Upper lobe of right lung (tissue), 1 donor: ENCODE measurements around the gene YY2. TPM values are rescaled to one million over a fixed set of nuclear protein-coding genes. Genes with fewer than 3 reads are reported as not detected.
"Not testable (repeated sequence)": the region's sequence is repeated elsewhere in the genome, so short reads cannot be mapped to it uniquely, and the experiment has no call there.

ENCODE experiments used
- ATAC-seq: fragments of 200-7000 bp; cut with Tn5 transposase; one replicate; pipeline ENCODE4 v1.9.1; 2020; ENCODE audit warnings: mild to moderate bottlenecking, moderate library complexity
- DNase-seq: peaks from one replicate; pipeline ENCODE4 v3.0.0-alpha.2; 2020
- H3K27ac ChIP-seq: fragments of 200-600 bp; one replicate; pipeline ENCODE4 v1.8.0; 2022
- H3K27me3 ChIP-seq: fragments of 200-600 bp; one replicate; pipeline ENCODE4 v1.8.0; 2022; ENCODE audit warnings: mild to moderate bottlenecking
- H3K36me3 ChIP-seq: fragments of 200-600 bp; one replicate; pipeline ENCODE4 v1.8.0; 2022
- H3K4me1 ChIP-seq: fragments of 200-600 bp; one replicate; pipeline ENCODE4 v1.8.0; 2022
- H3K4me3 ChIP-seq: fragments of 200-600 bp; one replicate; pipeline ENCODE4 v1.8.0; 2022; ENCODE audit warnings: mild to moderate bottlenecking
- H3K9me3 ChIP-seq: fragments of 200-600 bp; one replicate; pipeline ENCODE4 v1.8.0; 2022
- CTCF ChIP-seq: fragments of 200-600 bp; IDR thresholded peaks from one replicate; pipeline ENCODE4 v1.8.0; 2022; ENCODE audit warnings: antibody characterized with exemption
- intact Hi-C: fragments of 100-400 bp; cut with DNase I; formaldehyde crosslinking; loops from one replicate; pipeline ENCODE4 v1.11.0; 2022
- total RNA-seq: library from RNA; stranded (reverse); fragmentation: NEBNext Ultra II Directional; extraction: Animal tissue kit (Norgen Biotek cat#: 25700); gene quantifications from one replicate; pipeline ENCODE4 v1.2.1, GENCODE V29; 2021
- donor health status: DM: no; HTN: yes; CAD: no; lungs with severe emphysema.

The YY2 gene
- total RNA-seq, 1 donor from 2014 or later = 1.5 TPM

- Histone ChIP-seq H3K9me3 (no peaks in the 10 kb centered on the region), H3K4me1 (no peaks in the 10 kb centered on the region), H3K27ac (no peak overlapping the region), H3K36me3 (peaks cover 16% of the 10 kb centered on the region), H3K4me3 (no peak overlapping the region), H3K27me3 (no peaks in the 10 kb centered on the region)
- intact Hi-C loops = no loop called here
- no peak for TF ChIP-seq CTCF
- no peak for DNase-seq
- no peak for ATAC-seq
Measured at GRCh38 chrX:21853578-21853977, 2.2 kb upstream of the YY2 start.

- Histone ChIP-seq H3K27me3 (no peaks in the 10 kb centered on the region), H3K36me3 (peaks cover 14% of the 10 kb centered on the region), H3K4me1 (no peaks in the 10 kb centered on the region), H3K9me3 (no peaks in the 10 kb centered on the region), H3K4me3 (no peak overlapping the region), H3K27ac (no peak overlapping the region)
- no peak for DNase-seq
- intact Hi-C loops = no loop called here
- ATAC-seq = no peak
- TF ChIP-seq CTCF = no peak
Measured at GRCh38 chrX:21856504-21856903, 717 bp downstream of the YY2 start.

- Histone ChIP-seq H3K4me3 (no peak overlapping the region), H3K9me3 (no peaks in the 10 kb centered on the region), H3K4me1 (no peaks in the 10 kb centered on the region), H3K27me3 (no peaks in the 10 kb centered on the region), H3K27ac (no peak overlapping the region), H3K36me3 (no peaks in the 10 kb centered on the region)
- DNase-seq = no peak
- intact Hi-C loops = no loop called here
- ATAC-seq = no peak
- no peak for TF ChIP-seq CTCF
Measured at GRCh38 chrX:21863241-21863640, 7.5 kb downstream of the YY2 start.

- TF ChIP-seq CTCF = no peak
- Histone ChIP-seq H3K9me3 (no peaks in the 10 kb centered on the region), H3K4me3 (no peak overlapping the region), H3K27ac (no peak overlapping the region), H3K27me3 (no peaks in the 10 kb centered on the region), H3K36me3 (no peaks in the 10 kb centered on the region), H3K4me1 (no peaks in the 10 kb centered on the region)
- no peak for DNase-seq
- no peak for ATAC-seq
- intact Hi-C loops = no loop called here
Measured at GRCh38 chrX:21865436-21865835, 9.6 kb downstream of the YY2 start.

- DNase-seq (no peak), ATAC-seq (no peak)
- H3K27ac ChIP-seq = no peak overlapping the region
- H3K36me3 ChIP-seq = no peaks in the 10 kb centered on the region
- H3K9me3 ChIP-seq = no peaks in the 10 kb centered on the region
- TF ChIP-seq CTCF = no peak
- H3K4me3 ChIP-seq = no peak overlapping the region
- intact Hi-C loops = no loop called here
- no peaks in the 10 kb centered on the region for H3K4me1 ChIP-seq
- H3K27me3 ChIP-seq = no peaks in the 10 kb centered on the region
Measured at GRCh38 chrX:21870494-21870893, 14.7 kb downstream of the YY2 start.

GRCh38 chrX:21873063-21873775 lies 17.4 kb downstream of the YY2 start:
- intact Hi-C loops = no loop called here
- ATAC-seq (no peak), DNase-seq (no peak)
- Histone ChIP-seq H3K4me3 (no peak overlapping the region), H3K4me1 (no peaks in the 10 kb centered on the region), H3K9me3 (no peaks in the 10 kb centered on the region), H3K27ac (no peak overlapping the region), H3K27me3 (no peaks in the 10 kb centered on the region), H3K36me3 (no peaks in the 10 kb centered on the region)
- TF ChIP-seq CTCF = no peak

- H3K9me3 ChIP-seq, intact Hi-C loops, ATAC-seq: not testable (repeated sequence)
Measured at GRCh38 chrX:21874182-21874581, 18.4 kb downstream of the YY2 start.

More at GRCh38 chrX:21874182-21874581, 18.4 kb downstream of the YY2 start:
- not testable (repeated sequence) for H3K4me1 ChIP-seq, H3K27ac ChIP-seq, H3K4me3 ChIP-seq, DNase-seq, H3K36me3 ChIP-seq, H3K27me3 ChIP-seq
